Measurements from ENCODE around the gene BSN. TPM values are rescaled to one million over a fixed set of nuclear protein-coding genes. Genes with fewer than 3 reads are reported as not detected.

The BSN gene
- total and polyA plus RNA-seq, 3 experiments from 2014 or later: 0.33 to 0.46 TPM; not detected in 1

DNA sequence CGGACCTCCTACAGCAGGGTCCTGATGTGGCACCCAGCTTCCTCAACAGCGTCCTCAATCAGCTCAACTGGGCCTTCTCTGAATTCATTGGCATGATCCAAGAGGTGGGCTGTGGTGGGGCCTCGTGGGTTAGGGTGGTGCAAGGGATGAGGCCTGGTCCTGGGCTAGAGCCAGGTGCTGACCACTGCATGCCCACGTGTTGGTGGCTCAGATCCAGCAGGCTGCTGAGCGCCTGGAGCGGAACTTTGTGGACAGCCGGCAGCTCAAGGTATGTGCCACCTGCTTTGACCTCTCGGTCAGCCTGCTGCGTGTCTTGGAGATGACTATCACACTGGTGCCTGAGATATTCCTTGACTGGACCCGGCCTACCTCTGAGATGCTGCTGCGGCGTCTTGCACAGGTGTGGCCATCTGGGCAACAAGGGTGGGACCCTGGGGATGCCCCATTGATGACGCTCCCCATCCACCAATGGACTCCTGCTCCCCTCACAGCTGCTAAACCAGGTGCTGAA lies 161.4 kb downstream of the BSN start:
- Mint-ChIP-seq H3K36me3 (peaks cover 0 to 14% (median 2%) of the 10 kb centered on the region in 3 donors), H3K27me3 (no peaks in the 10 kb centered on the region), H3K27ac (no peak overlapping the region), H3K9me3 (no peaks in the 10 kb centered on the region), H3K4me3 (no peak overlapping the region), H3K4me1 (peaks cover 19 to 48% (median 30%) of the 10 kb centered on the region in 3 donors)
- Histone ChIP-seq H3K9me3 (ENCODE audit: low read length) (no peaks in the 10 kb centered on the region), H3K27ac (ENCODE audit: low read depth, low read length) (no peak overlapping the region), H3K4me3 (ENCODE audit: low read length) (no peak overlapping the region), H3K4me1 (ENCODE audit: insufficient read depth, low read length) (no peaks in the 10 kb centered on the region), H3K27me3 (ENCODE audit: insufficient read depth, low read length, poor library complexity, severe bottlenecking) (no peaks in the 10 kb centered on the region), H3K36me3 (ENCODE audit: insufficient read depth, low read length) (no peaks in the 10 kb centered on the region)
- DNase-seq: no peak
- CTCF ChIA-PET: interaction anchor here (1.2 kb wide), 1 partner anchor 303 kb away, joined by 4 read pairs; the partner anchor contains the start of genes RHOA and TCTA
- POLR2A ChIA-PET: no interaction called here

DNA sequence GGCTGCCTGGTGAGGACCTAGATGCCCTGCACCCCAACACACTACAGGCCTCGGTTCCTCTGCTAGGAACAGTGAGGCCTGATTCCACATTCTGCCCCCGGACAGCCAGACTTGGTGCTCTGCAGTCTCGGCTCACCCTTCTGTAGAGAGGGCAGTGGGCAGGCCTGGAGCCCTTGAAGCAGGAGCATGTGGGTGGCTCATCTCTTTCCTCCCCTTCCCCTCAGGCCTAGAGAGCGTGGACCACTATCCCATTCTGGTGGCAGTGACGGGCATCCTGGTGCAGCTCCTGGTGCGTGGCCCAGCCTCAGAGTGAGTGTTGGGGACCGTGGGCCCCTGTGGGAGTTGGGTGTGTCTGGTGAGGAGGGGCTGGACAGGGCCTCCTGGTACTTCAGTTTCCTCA lies 161.9 kb downstream of the BSN start:
- H3K9me3 Mint-ChIP-seq: no peaks in the 10 kb centered on the region
- no peaks in the 10 kb centered on the region for H3K36me3 ChIP-seq (ENCODE audit: insufficient read depth, low read length)
- no peaks in the 10 kb centered on the region for H3K27me3 ChIP-seq (ENCODE audit: insufficient read depth, low read length, poor library complexity, severe bottlenecking)
- CTCF ChIA-PET: no interaction called here
- peak overlapping the region in 1 of 7 donors; percentile 79 for H3K4me3 Mint-ChIP-seq
- no peak for DNase-seq
- H3K4me1 Mint-ChIP-seq: peaks cover 23 to 52% (median 30%) of the 10 kb centered on the region in 3 donors
- H3K27me3 Mint-ChIP-seq: no peaks in the 10 kb centered on the region
- POLR2A ChIA-PET: no interaction called here
- H3K27ac Mint-ChIP-seq: no peak overlapping the region
- peaks cover 0 to 17% (median 2%) of the 10 kb centered on the region in 3 donors for H3K36me3 Mint-ChIP-seq
- no peaks in the 10 kb centered on the region for H3K4me1 ChIP-seq (ENCODE audit: insufficient read depth, low read length)
- no peak overlapping the region for H3K27ac ChIP-seq (ENCODE audit: low read depth, low read length)
- no peak overlapping the region for H3K4me3 ChIP-seq (ENCODE audit: low read length)
- H3K9me3 ChIP-seq (ENCODE audit: low read length): no peaks in the 10 kb centered on the region

DNA sequence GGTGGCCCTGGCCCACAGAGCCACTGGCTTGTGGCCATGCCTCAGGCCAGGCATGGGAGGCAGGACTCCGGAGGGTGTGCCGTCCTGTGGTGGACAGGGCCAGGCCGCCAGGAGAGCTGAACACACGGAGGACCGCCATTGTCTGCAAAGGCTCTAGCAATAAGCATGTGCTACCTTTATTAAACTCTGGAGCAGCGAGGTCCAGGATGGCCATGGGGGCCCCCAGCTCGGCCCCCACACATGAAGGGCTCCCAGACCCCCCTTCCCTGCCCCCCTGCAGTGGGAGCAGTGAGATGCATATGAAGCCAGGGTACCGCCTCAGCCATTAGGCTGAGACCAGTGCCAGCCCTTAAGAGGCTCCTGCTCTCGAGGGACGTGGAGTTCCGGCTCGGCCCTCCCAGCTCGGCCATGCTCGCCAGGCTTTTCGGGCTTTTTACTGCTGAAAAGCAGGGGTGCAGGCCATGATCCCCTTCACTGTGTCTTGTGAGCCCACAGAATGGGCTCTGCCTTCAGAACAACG lies 162.5 kb downstream of the BSN start:
- H3K27ac Mint-ChIP-seq: no peak overlapping the region
- POLR2A ChIA-PET: no interaction called here
- no peak for DNase-seq
- Histone ChIP-seq H3K27me3 (ENCODE audit: insufficient read depth, low read length, poor library complexity, severe bottlenecking) (no peaks in the 10 kb centered on the region), H3K27ac (ENCODE audit: low read depth, low read length) (no peak overlapping the region), H3K4me1 (ENCODE audit: insufficient read depth, low read length) (no peaks in the 10 kb centered on the region), H3K36me3 (ENCODE audit: insufficient read depth, low read length) (no peaks in the 10 kb centered on the region), H3K9me3 (ENCODE audit: low read length) (no peaks in the 10 kb centered on the region), H3K4me3 (ENCODE audit: low read length) (no peak overlapping the region)
- H3K27me3 Mint-ChIP-seq: no peaks in the 10 kb centered on the region
- H3K4me3 Mint-ChIP-seq: no peak overlapping the region
- peaks cover 23 to 48% (median 26%) of the 10 kb centered on the region in 3 donors for H3K4me1 Mint-ChIP-seq
- CTCF ChIA-PET: interaction anchor here (1.3 kb wide), 1 partner anchor 13 kb away, joined by 4 read pairs; no protein-coding TSS in a partner anchor
- H3K9me3 Mint-ChIP-seq: no peaks in the 10 kb centered on the region
- peaks cover 0 to 20% (median under 1%) of the 10 kb centered on the region in 3 donors for H3K36me3 Mint-ChIP-seq

- H3K9me3 Mint-ChIP-seq: no peaks in the 10 kb centered on the region
- CTCF ChIA-PET: interaction anchor here (1.0 to 1.8 kb wide), 3 partner anchors 9 to 14 kb away, joined by 3 to 5 read pairs (median 4); no protein-coding TSS in a partner anchor
- Histone ChIP-seq H3K4me1 (ENCODE audit: insufficient read depth, low read length) (peaks cover 2% of the 10 kb centered on the region), H3K9me3 (ENCODE audit: low read length) (no peaks in the 10 kb centered on the region), H3K4me3 (ENCODE audit: low read length) (no peak overlapping the region), H3K36me3 (ENCODE audit: insufficient read depth, low read length) (no peaks in the 10 kb centered on the region), H3K27ac (ENCODE audit: low read depth, low read length) (no peak overlapping the region), H3K27me3 (ENCODE audit: insufficient read depth, low read length, poor library complexity, severe bottlenecking) (no peaks in the 10 kb centered on the region)
- POLR2A ChIA-PET: interaction anchor here (0.8 kb wide), 1 partner anchor 86 kb away, joined by 3 read pairs; the partner anchor contains the start of gene INKA1
- no peaks in the 10 kb centered on the region for H3K27me3 Mint-ChIP-seq
- no peak for DNase-seq
- peaks cover 0 to 25% (median 0%) of the 10 kb centered on the region in 3 donors for H3K36me3 Mint-ChIP-seq
- peak overlapping the region in 6 of 7 donors; percentile 28 to 52 (median 36) for H3K4me3 Mint-ChIP-seq
- H3K27ac Mint-ChIP-seq: no peak overlapping the region
- H3K4me1 Mint-ChIP-seq: peaks cover 23 to 46% (median 25%) of the 10 kb centered on the region in 3 donors
These were observed 163.1 kb downstream of the BSN start for GRCh38 chr3:49717211-49717958.

- ChIA-PET CTCF (interaction anchor here (0.7 to 2.7 kb wide), 11 partner anchors 10 to 178 kb away, joined by 3 to 14 read pairs (median 4); partner anchors contain the start of gene INKA1), POLR2A (interaction anchor here (0.5 to 1.0 kb wide), 3 partner anchors 8 to 85 kb away, joined by 3 read pairs; partner anchors contain the start of genes INKA1 and IP6K1)
- peak overlapping the region in 7 of 8 donors; percentile 35 to 97 (median 92) for H3K27ac Mint-ChIP-seq
- no peaks in the 10 kb centered on the region for H3K27me3 ChIP-seq (ENCODE audit: insufficient read depth, low read length, poor library complexity, severe bottlenecking)
- peaks cover 11% of the 10 kb centered on the region for H3K4me1 ChIP-seq (ENCODE audit: insufficient read depth, low read length)
- H3K4me3 ChIP-seq (ENCODE audit: low read length): peak overlapping the region; percentile 76
- no peak for DNase-seq
- no peaks in the 10 kb centered on the region for H3K36me3 ChIP-seq (ENCODE audit: insufficient read depth, low read length)
- peaks cover 0 to under 1% of the 10 kb centered on the region in 2 donors for H3K27me3 Mint-ChIP-seq
- H3K27ac ChIP-seq (ENCODE audit: low read depth, low read length): no peak overlapping the region
- H3K9me3 ChIP-seq (ENCODE audit: low read length): no peaks in the 10 kb centered on the region
- H3K9me3 Mint-ChIP-seq: no peaks in the 10 kb centered on the region
- H3K4me3 Mint-ChIP-seq: peak overlapping the region; percentile 91 to 96 (median 91)
- peaks cover 26 to 46% (median 32%) of the 10 kb centered on the region in 3 donors for H3K4me1 Mint-ChIP-seq
- peaks cover 0 to 31% (median 0%) of the 10 kb centered on the region in 3 donors for H3K36me3 Mint-ChIP-seq
These were observed 163.9 kb downstream of the BSN start for GRCh38 chr3:49717959-49718857.

DNA sequence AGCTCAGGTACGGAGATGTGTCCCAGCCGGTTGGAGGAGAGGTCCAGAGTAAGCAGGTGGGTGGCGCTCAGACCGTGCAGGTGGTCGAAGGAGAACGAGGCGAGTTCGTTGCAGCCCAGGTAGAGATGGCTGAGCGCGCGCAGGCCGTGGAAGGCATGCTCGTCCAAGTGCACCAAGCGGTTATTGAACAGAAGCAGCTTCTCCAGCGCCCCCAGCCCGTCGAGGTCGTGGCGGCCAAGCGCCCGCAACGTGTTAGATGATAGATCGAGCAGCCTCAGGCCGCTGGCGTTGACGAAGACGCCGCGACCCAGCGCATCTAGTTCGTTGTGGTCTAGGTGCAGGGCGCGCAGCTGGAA lies 164.6 kb downstream of the BSN start:
- Mint-ChIP-seq H3K36me3 (peaks cover 0 to 36% (median 0%) of the 10 kb centered on the region in 3 donors), H3K9me3 (no peaks in the 10 kb centered on the region), H3K4me3 (peak overlapping the region; percentile 91 to 96 (median 91)), H3K27me3 (peaks cover 0 to 2% of the 10 kb centered on the region in 2 donors), H3K27ac (peak overlapping the region; percentile 86 to 97 (median 92)), H3K4me1 (peaks cover 28 to 47% (median 33%) of the 10 kb centered on the region in 3 donors)
- ChIA-PET POLR2A (interaction anchor here (0.5 to 1.0 kb wide), 4 partner anchors 9 to 179 kb away, joined by 3 to 4 read pairs (median 3); partner anchors contain the start of genes INKA1 and IP6K1), CTCF (interaction anchor here (0.7 to 2.7 kb wide), 11 partner anchors 10 to 179 kb away, joined by 3 to 14 read pairs (median 3); partner anchors contain the start of gene INKA1)
- Histone ChIP-seq H3K36me3 (ENCODE audit: insufficient read depth, low read length) (no peaks in the 10 kb centered on the region), H3K27me3 (ENCODE audit: insufficient read depth, low read length, poor library complexity, severe bottlenecking) (no peaks in the 10 kb centered on the region), H3K4me1 (ENCODE audit: insufficient read depth, low read length) (peaks cover 13% of the 10 kb centered on the region), H3K4me3 (ENCODE audit: low read length) (peak overlapping the region; percentile 76), H3K9me3 (ENCODE audit: low read length) (no peaks in the 10 kb centered on the region), H3K27ac (ENCODE audit: low read depth, low read length) (no peak overlapping the region)
- DNase-seq: no peak

- Histone ChIP-seq H3K27me3 (ENCODE audit: insufficient read depth, low read length, poor library complexity, severe bottlenecking) (no peaks in the 10 kb centered on the region), H3K9me3 (ENCODE audit: low read length) (no peaks in the 10 kb centered on the region), H3K4me3 (ENCODE audit: low read length) (peak within 1 kb of the TSS; percentile 76), H3K4me1 (ENCODE audit: insufficient read depth, low read length) (peaks cover 15% of the 10 kb centered on the region), H3K27ac (ENCODE audit: low read depth, low read length) (peak within 1 kb of the TSS; percentile 76), H3K36me3 (ENCODE audit: insufficient read depth, low read length) (no peaks in the 10 kb centered on the region)
- Mint-ChIP-seq H3K27me3 (peaks cover 0 to 2% of the 10 kb centered on the region in 2 donors), H3K36me3 (peaks cover 0 to 38% (median 0%) of the 10 kb centered on the region in 3 donors), H3K9me3 (no peaks in the 10 kb centered on the region), H3K27ac (peak within 1 kb of the TSS; percentile 86 to 97 (median 92)), H3K4me1 (peaks cover 28 to 47% (median 36%) of the 10 kb centered on the region in 3 donors), H3K4me3 (peak within 1 kb of the TSS; percentile 91 to 96 (median 91))
- ChIA-PET POLR2A (interaction anchor here (1.0 kb wide), 3 partner anchors 67 to 179 kb away, joined by 3 to 4 read pairs (median 3); partner anchors contain the start of genes INKA1 and IP6K1), CTCF (interaction anchor here (0.6 to 2.7 kb wide), 12 partner anchors 9 to 223 kb away, joined by 3 to 14 read pairs (median 3); partner anchors contain the start of gene INKA1)
- peak; percentile 86 to 93 (median 92) for DNase-seq
These were observed 165.1 kb downstream of the BSN start, which contains the start of gene AMIGO3 for GRCh38 chr3:49719214-49719884. TSS of gene AMIGO3 (minus strand) at chr3:49719684. CDS start at chr3:49719465, 219 bp downstream.

Data from CD8-positive, alpha-beta memory T cell (primary cell).